ENCODE measurements around the gene ADCK2. TPM values are rescaled to one million over a fixed set of nuclear protein-coding genes. Genes with fewer than 3 reads are reported as not detected.
A peak's percentile ranks its signal among the peaks of the same experiment; 100 is the strongest.
"Not testable (repeated sequence)": the region's sequence is repeated elsewhere in the genome, so short reads cannot be mapped to it uniquely, and the experiment has no call there.

The ADCK2 gene
- total RNA-seq, 1 donor from 2014 or later = 16.0 TPM

- DNase-seq (ENCODE audit: low read depth) = no peak
Measured at GRCh38 chr7:140645166-140645900, 27.4 kb upstream of the ADCK2 start.

GRCh38 chr7:140646931-140647647, 25.7 kb upstream of the ADCK2 start:
- DNase-seq (ENCODE audit: low read depth) = peak; percentile 70

- DNase-seq (ENCODE audit: low read depth) = peak; percentile 24
Measured at GRCh38 chr7:140649556-140650205, 23.1 kb upstream of the ADCK2 start.

- no peak for DNase-seq (ENCODE audit: low read depth)
Measured at GRCh38 chr7:140650367-140650766, 22.4 kb upstream of the ADCK2 start.

GRCh38 chr7:140653319-140654108, 19.2 kb upstream of the ADCK2 start:
- peak; percentile 88 for DNase-seq (ENCODE audit: low read depth)

GRCh38 chr7:140654109-140654387, 18.7 kb upstream of the ADCK2 start:
- DNase-seq (ENCODE audit: low read depth) = no peak

GRCh38 chr7:140654661-140655060, 18.1 kb upstream of the ADCK2 start:
- no peak for DNase-seq (ENCODE audit: low read depth)

- no peak for DNase-seq (ENCODE audit: low read depth)
Measured at GRCh38 chr7:140655511-140656408, 17.0 kb upstream of the ADCK2 start.

GRCh38 chr7:140656548-140657515, 15.9 kb upstream of the ADCK2 start:
- peak; percentile 70 for DNase-seq (ENCODE audit: low read depth)

GRCh38 chr7:140657891-140658290, 14.9 kb upstream of the ADCK2 start:
- no peak for DNase-seq (ENCODE audit: low read depth)

- no peak for DNase-seq (ENCODE audit: low read depth)
Measured at GRCh38 chr7:140659856-140660255, 12.9 kb upstream of the ADCK2 start.

- no peak for DNase-seq (ENCODE audit: low read depth)
Measured at GRCh38 chr7:140661124-140661523, 11.6 kb upstream of the ADCK2 start.

GRCh38 chr7:140662938-140663337, 9.8 kb upstream of the ADCK2 start:
- DNase-seq (ENCODE audit: low read depth) = not testable (repeated sequence)

- no peak for DNase-seq (ENCODE audit: low read depth)
Measured at GRCh38 chr7:140667476-140667875, 5.3 kb upstream of the ADCK2 start.

- DNase-seq (ENCODE audit: low read depth) = no peak
Measured at GRCh38 chr7:140668641-140669040, 4.1 kb upstream of the ADCK2 start.

- DNase-seq (ENCODE audit: low read depth) = no peak
Measured at GRCh38 chr7:140669352-140669751, 3.4 kb upstream of the ADCK2 start.

GRCh38 chr7:140669862-140670261, 2.9 kb upstream of the ADCK2 start:
- DNase-seq (ENCODE audit: low read depth) = not testable (repeated sequence)

- DNase-seq (ENCODE audit: low read depth) = no peak
Measured at GRCh38 chr7:140670343-140670935, 2.3 kb upstream of the ADCK2 start.

- DNase-seq (ENCODE audit: low read depth) = no peak
Measured at GRCh38 chr7:140671966-140672365, 779 bp upstream of the ADCK2 start.
